Urinary bladder (tissue), 4 donors: ENCODE results near the gene PTPRD. TPM values are rescaled to one million over a fixed set of nuclear protein-coding genes. Genes with fewer than 3 reads are reported as not detected.
"Not testable (repeated sequence)": the region's sequence is repeated elsewhere in the genome, so short reads cannot be mapped to it uniquely, and the experiment has no call there.

Experiments
- DNase-seq: peaks from one replicate; pipeline ENCODE4 v3.0.0-alpha.2; 2015; ENCODE audit errors: extremely low spot score
- H3K27ac ChIP-seq: one replicate; pipeline ENCODE4 v1.5.1; 2013; ENCODE audit warnings: low read depth, mild to moderate bottlenecking, moderate library complexity
- H3K36me3 ChIP-seq: one replicate; pipeline ENCODE4 v1.6.1; 2013; ENCODE audit warnings: mild to moderate bottlenecking, moderate library complexity; ENCODE audit not compliant: insufficient read depth
- H3K4me1 ChIP-seq: one replicate; pipeline ENCODE4 v1.6.1; 2013; ENCODE audit warnings: mild to moderate bottlenecking, moderate library complexity; ENCODE audit not compliant: insufficient read depth
- H3K4me3 ChIP-seq: one replicate; pipeline ENCODE4 v1.5.1; 2013; ENCODE audit warnings: low read depth, low read length
- WGBS: extraction: QIAGEN DNeasy Blood & Tissue Kit; methylation state at CpG from one replicate; pipeline ENCODE4 v1.1.7; 2013; 5-methylcytosine and 5-hydroxymethylcytosine counted together
- polyA plus RNA-seq: library from polyadenylated mRNA; stranded (reverse); fragments of 200-250 nt; gene quantifications from one replicate; pipeline ENCODE4 v1.2.3, GENCODE V29; 2013
- total RNA-seq: library from RNA; depleted of rRNA; stranded (reverse); fragments of >200 nt; gene quantifications from one replicate; pipeline ENCODE4 v1.2.3, GENCODE V29; 2014
- donor health status: healthy with polysubstance abuse.
- donor health status: healthy.

Gene PTPRD
- total and polyA plus RNA-seq, 2 donors: 7.3 to 210 TPM

DNA sequence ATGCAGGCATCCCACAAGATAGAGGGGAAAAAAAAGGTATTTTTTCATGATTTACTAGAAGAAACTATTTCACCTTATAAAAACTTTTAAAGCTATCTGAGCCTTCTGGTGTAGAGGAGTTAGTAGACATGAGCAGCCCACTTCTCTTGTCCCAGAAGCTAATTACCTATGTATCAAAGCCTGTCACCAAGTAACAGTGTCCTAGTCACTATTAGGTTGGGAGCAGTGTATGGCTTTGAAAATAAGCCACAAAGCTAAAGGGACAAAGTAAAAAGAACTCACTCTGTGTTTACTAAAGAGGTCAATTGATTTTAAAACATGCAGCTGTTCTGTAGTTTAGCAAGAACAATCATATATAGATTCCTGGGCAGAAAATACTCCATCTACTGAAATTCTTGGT is 1286.1 kb downstream of the PTPRD start:
- no peaks in the 10 kb centered on the region for H3K36me3 ChIP-seq
- no peak overlapping the region for H3K4me3 ChIP-seq
- no peak for DNase-seq
- no peaks in the 10 kb centered on the region for H3K4me1 ChIP-seq
- no peak overlapping the region for H3K27ac ChIP-seq

DNA sequence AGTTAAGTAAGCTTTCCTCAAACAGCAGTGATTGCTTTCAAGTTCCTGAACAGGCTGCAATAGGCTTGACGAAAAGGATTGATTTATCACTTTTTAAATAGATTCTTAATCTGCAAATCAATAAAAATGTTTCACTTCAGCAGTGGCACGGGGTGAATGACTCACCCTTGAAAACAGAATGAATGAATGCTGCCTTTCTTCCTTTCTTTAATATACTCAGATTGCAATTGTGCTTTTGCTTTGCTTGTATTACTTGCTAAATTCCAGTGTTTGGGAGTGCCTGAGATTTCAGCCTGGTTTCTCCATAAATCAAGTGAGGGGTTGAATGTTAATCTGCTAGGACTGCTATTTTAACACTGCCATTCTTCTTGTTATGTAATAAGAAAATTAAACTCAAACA is 1293.8 kb downstream of the PTPRD start:
- Histone ChIP-seq H3K4me3 (no peak overlapping the region), H3K36me3 (no peaks in the 10 kb centered on the region), H3K27ac (peak overlapping the region; percentile 23), H3K4me1 (no peaks in the 10 kb centered on the region)
- 30% methylated on average over 2 of the region's 2 CpGs for WGBS
- no peak for DNase-seq

DNA sequence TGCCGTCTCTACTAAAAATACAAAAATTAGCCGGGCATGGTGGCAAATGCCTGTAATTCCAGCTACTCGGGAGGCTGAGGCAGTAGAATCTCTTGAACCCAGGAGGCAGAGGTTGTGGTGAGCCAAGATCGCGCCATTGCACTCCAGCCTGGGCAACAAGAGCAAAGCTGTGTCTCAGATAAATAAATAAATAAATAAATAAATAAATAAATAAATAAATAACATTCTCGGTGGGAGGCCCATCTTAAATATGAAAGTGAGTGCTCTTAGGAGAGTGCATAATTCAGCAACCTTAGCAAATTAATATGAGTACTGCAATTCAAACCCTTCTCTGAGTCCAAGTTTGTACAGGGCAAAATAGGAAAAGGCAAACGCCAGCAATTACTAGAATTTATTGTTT is 1302.1 kb downstream of the PTPRD start:
- H3K36me3 ChIP-seq, DNase-seq, H3K27ac ChIP-seq, H3K4me1 ChIP-seq, H3K4me3 ChIP-seq: not testable (repeated sequence)
- 92% methylated on average over 7 of the region's 7 CpGs for WGBS

GRCh38 chr9:9305600-9305999 is 1307.2 kb downstream of the PTPRD start:
- no peak overlapping the region for H3K4me3 ChIP-seq
- H3K36me3 ChIP-seq: no peaks in the 10 kb centered on the region
- no peak for DNase-seq
- no peak overlapping the region for H3K27ac ChIP-seq
- no peaks in the 10 kb centered on the region for H3K4me1 ChIP-seq

DNA sequence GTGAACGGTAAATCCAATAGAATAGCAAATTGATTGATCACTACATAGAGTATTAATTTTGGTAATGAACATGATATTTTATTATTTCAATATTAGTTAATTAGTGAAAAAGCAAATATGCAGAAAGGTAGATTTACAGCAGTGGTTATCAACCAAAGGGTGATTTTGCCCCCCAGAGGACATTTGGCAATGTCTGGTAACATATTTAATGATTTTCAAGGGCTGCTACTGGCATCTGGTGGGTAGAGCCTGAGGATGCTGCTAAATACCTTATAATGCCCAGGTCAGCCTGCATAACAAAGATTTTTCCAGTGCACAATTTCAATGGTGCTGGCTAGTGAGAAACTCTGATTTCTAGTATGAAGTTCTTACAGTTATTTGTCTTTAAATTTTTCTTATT is 1313.7 kb downstream of the PTPRD start:
- H3K36me3 ChIP-seq: no peaks in the 10 kb centered on the region
- no peak for DNase-seq
- WGBS: 91% methylated on average over 1 of the region's 1 CpG

DNA sequence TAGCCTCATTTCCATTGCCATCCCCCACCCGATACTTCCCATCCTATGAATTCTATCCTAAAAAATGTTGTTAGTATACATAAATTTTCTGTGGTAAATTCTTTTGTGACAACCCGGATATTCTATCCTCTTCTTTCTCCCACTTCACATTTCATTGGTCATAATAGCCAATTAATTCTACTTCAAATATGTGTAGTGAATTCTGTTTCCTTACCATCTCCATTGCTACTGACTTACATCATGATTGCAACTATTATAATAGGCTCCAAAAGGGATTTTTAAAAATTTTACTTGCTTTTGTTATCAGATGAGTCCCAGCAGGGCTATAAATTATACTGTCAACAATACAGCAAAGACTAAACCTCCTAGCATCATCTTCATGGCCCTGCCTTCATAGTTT is 1326.8 kb downstream of the PTPRD start:
- H3K27ac ChIP-seq: no peak overlapping the region
- DNase-seq: no peak
- no peaks in the 10 kb centered on the region for H3K4me1 ChIP-seq
- no peaks in the 10 kb centered on the region for H3K36me3 ChIP-seq
- 77% methylated on average over 2 of the region's 2 CpGs for WGBS
- H3K4me3 ChIP-seq: no peak overlapping the region

More for the DNA sequence above, 1313.7 kb downstream of the PTPRD start:
- Histone ChIP-seq H3K4me1 (no peaks in the 10 kb centered on the region), H3K27ac (no peak overlapping the region), H3K4me3 (no peak overlapping the region)

- WGBS: 61% methylated on average over 2 of the region's 2 CpGs
- DNase-seq: no peak
- Histone ChIP-seq H3K4me3 (no peak overlapping the region), H3K4me1 (no peaks in the 10 kb centered on the region), H3K27ac (no peak overlapping the region), H3K36me3 (no peaks in the 10 kb centered on the region)
These were observed 1328.6 kb downstream of the PTPRD start for GRCh38 chr9:9284201-9284600.

DNA sequence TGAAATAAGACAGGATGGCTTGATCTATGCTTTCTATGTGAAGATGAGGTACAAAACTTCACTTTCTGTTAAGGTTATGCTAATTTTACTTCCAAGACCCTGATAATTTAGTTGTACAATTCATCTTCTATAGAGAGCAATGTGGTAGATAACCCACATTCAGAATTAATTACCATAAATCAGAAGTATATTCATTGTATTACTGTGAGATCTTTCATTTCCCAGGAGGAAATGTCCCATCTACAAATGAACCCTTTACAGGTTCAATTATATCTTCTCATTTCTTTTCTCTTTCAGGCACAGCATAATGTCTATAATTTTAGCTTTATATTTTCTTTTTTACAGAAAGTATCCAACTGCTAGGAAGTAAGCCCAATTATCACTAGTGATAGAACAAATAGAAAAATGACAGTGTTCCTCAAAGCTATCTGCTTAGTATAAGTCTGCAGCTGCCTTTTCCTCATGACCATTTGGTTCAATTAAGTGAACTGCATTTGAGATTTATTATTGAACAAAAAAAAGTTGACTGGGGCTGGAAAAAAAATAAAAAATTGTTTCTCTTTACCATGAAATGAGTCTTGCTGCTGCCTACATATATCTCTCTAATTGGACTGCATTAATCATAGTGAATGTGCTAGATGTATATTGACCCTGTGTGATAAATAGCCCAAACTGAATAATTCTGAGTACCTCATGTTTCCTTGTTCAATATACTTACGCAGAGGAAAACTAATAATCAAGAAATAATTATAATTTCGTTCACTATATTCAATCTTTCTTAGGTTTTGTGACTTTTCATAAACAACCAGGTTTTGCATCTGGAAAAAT is 1329.4 kb downstream of the PTPRD start:
- no peak overlapping the region for H3K27ac ChIP-seq
- no peaks in the 10 kb centered on the region for H3K36me3 ChIP-seq
- no peak overlapping the region for H3K4me3 ChIP-seq
- 83% methylated on average over 2 of the region's 2 CpGs for WGBS
- no peaks in the 10 kb centered on the region for H3K4me1 ChIP-seq
- no peak for DNase-seq

- DNase-seq: no peak
- no peaks in the 10 kb centered on the region for H3K36me3 ChIP-seq
- no peaks in the 10 kb centered on the region for H3K4me1 ChIP-seq
- 93% methylated on average over 4 of the region's 4 CpGs for WGBS
- no peak overlapping the region for H3K27ac ChIP-seq
- no peak overlapping the region for H3K4me3 ChIP-seq
These were observed 1337.2 kb downstream of the PTPRD start for GRCh38 chr9:9275601-9276000.

DNA sequence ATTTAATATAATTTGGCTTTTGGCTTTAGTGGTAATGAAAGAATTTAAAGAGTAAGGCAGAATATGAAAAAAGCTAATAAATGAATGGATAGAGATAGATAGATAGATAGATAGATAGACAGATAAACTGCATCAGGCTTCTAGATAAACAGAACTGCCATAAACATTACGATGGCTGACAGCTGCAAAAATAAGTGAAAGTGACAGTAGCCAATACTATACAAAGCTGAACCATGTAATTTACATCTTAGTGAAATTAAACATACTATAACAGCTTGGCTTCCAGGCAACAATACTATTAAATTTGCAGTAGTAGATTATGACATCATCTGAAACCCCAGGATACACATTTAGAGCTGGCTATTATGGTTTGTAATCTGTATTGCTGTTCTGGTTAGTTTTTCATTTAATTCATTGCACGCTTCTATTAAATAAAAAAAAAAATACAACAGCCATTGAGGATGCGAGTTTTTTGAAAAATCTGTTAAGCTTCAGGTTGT is 1354.8 kb downstream of the PTPRD start:
- WGBS: 83% methylated on average over 3 of the region's 3 CpGs
- Histone ChIP-seq H3K27ac (no peak overlapping the region), H3K4me1 (no peaks in the 10 kb centered on the region), H3K36me3 (no peaks in the 10 kb centered on the region), H3K4me3 (no peak overlapping the region)
- no peak for DNase-seq

GRCh38 chr9:9246726-9247125 is 1366.1 kb downstream of the PTPRD start:
- Histone ChIP-seq H3K36me3 (no peaks in the 10 kb centered on the region), H3K27ac (no peak overlapping the region), H3K4me1 (no peaks in the 10 kb centered on the region), H3K4me3 (no peak overlapping the region)
- no peak for DNase-seq
- 45% methylated on average over 2 of the region's 2 CpGs for WGBS

DNA sequence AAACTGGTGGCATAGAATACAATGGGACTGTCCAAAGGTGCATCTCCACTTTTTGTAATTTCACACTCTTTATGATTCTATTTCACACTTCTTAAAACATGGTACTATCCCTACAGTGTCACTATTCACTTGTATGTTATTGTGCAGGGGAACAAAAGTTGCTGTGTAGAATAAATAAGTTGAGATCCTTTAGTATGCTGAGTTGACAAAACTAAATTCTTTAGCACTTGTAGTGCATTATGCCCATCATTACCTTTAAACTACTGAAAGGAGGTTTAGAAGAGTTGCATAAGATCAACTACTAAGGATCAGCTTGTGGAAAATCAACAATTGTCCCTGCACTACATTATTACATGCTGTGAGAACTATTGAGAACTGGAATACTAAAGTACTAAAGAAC is 1380.9 kb downstream of the PTPRD start:
- DNase-seq: no peak
- no peaks in the 10 kb centered on the region for H3K36me3 ChIP-seq
- no peaks in the 10 kb centered on the region for H3K4me1 ChIP-seq
- no peak overlapping the region for H3K27ac ChIP-seq
- no peak overlapping the region for H3K4me3 ChIP-seq

DNA sequence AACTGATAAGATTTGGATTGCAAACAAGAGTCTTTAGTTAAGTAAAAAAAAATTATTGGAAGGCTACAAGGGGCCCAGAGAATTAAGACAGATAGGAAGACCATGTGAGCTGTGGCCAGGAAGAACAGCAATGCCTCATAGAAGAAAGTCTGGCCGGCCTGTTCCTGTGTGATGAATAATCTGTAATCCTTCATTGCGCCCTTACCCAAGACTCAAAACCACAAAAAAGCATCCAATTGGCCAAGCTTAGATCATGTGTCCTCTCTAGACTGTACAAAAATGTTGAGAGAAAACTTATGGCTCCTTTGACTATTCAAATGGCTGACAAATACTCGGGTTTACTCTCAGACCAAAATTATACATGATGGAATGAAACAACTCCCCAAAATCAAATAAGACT is 1383.5 kb downstream of the PTPRD start:
- 92% methylated on average over 3 of the region's 3 CpGs for WGBS
- Histone ChIP-seq H3K27ac (no peak overlapping the region), H3K4me3 (no peak overlapping the region), H3K4me1 (no peaks in the 10 kb centered on the region), H3K36me3 (no peaks in the 10 kb centered on the region)
- DNase-seq: no peak

GRCh38 chr9:9223175-9223574 is 1389.6 kb downstream of the PTPRD start:
- no peak for DNase-seq
- Histone ChIP-seq H3K27ac (no peak overlapping the region), H3K4me1 (no peaks in the 10 kb centered on the region), H3K4me3 (no peak overlapping the region), H3K36me3 (no peaks in the 10 kb centered on the region)

GRCh38 chr9:9222730-9223129 is 1390.1 kb downstream of the PTPRD start:
- Histone ChIP-seq H3K36me3 (no peaks in the 10 kb centered on the region), H3K4me1 (no peaks in the 10 kb centered on the region), H3K27ac (no peak overlapping the region), H3K4me3 (no peak overlapping the region)
- DNase-seq: no peak
- 90% methylated on average over 1 of the region's 1 CpG for WGBS
